ENCODE data around the gene PRKCA. TPM values are rescaled to one million over a fixed set of nuclear protein-coding genes. Genes with fewer than 3 reads are reported as not detected.

PRKCA gene
- total RNA-seq, 1 experiment from 2014 or later = 36.1 TPM

DNA sequence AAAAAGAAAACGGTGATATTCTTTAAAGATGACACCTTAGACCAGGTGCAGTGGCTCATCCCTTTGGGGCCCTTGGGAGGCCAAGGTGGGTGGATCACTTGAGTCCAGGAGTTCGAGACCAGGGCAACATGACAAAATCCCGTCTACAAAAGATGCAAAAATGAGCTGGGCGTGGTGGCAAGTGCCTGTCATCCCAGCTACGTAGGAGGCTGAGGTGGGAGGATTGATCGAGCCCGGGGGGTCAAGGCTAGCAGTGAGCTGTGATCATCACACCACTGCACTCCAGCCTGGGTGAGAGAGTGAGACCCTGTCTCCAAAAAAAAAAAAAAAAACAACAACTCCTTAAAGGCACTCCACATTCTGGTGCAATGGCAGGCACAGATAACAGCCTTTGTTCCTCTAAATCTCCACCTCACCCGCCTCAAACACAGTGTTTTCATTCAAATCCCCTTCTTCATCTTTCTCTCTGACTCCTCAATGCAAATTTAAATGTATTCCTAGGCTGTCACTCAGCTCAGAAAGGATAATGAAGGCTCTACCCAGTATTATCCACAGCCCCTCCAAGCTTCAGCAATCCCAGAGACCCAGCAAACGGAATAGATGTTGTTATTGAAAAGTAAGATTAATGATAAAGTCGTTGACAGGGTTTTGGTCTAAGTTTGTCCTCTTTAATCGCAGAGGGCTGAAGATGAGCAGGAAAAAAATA is 476.3 kb downstream of the PRKCA start:
- Histone ChIP-seq H3K27ac (no peak overlapping the region), H3K27me3 (replicated peaks) (no peaks in the 10 kb centered on the region), H3K36me3 (peaks cover 20% of the 10 kb centered on the region), H3K4me1 (replicated peaks) (no peaks in the 10 kb centered on the region), H3K4me3 (no peak overlapping the region), H3K9me3 (replicated peaks) (no peaks in the 10 kb centered on the region)
- DNase-seq (ENCODE audit: low read depth in 1 of 2, low spot score in 2 of 2) = no peak

- no peak for DNase-seq (ENCODE audit: low read depth in 1 of 2, low spot score in 2 of 2)
- H3K9me3 ChIP-seq (replicated peaks) = no peaks in the 10 kb centered on the region
- no peaks in the 10 kb centered on the region for H3K27me3 ChIP-seq (replicated peaks)
- H3K4me3 ChIP-seq = no peak overlapping the region
- no peak overlapping the region for H3K27ac ChIP-seq
- H3K4me1 ChIP-seq (replicated peaks) = no peaks in the 10 kb centered on the region
- H3K36me3 ChIP-seq = peaks cover 16% of the 10 kb centered on the region
These were observed 476.8 kb downstream of the PRKCA start for GRCh38 chr17:66779237-66779606.

GRCh38 chr17:66781135-66781534 is 478.7 kb downstream of the PRKCA start:
- no peaks in the 10 kb centered on the region for H3K27me3 ChIP-seq (replicated peaks)
- peaks cover 5% of the 10 kb centered on the region; the same call in 1 of the 2 replicates for H3K36me3 ChIP-seq
- no peak overlapping the region for H3K4me3 ChIP-seq
- no peaks in the 10 kb centered on the region for H3K9me3 ChIP-seq (replicated peaks)
- no peaks in the 10 kb centered on the region for H3K4me1 ChIP-seq (replicated peaks)
- H3K27ac ChIP-seq = no peak overlapping the region
- no peak for DNase-seq (ENCODE audit: low read depth in 1 of 2, low spot score in 2 of 2)

GRCh38 chr17:66782851-66783250 is 480.4 kb downstream of the PRKCA start:
- no peaks in the 10 kb centered on the region for H3K4me1 ChIP-seq (replicated peaks)
- peak in 1 of 2 experiments; percentile 33 for DNase-seq (ENCODE audit: low read depth in 1 of 2, low spot score in 2 of 2)
- no peak overlapping the region for H3K4me3 ChIP-seq
- H3K9me3 ChIP-seq (replicated peaks) = no peaks in the 10 kb centered on the region
- peaks cover 18% of the 10 kb centered on the region for H3K36me3 ChIP-seq
- H3K27ac ChIP-seq = no peak overlapping the region
- H3K27me3 ChIP-seq (replicated peaks) = no peaks in the 10 kb centered on the region

- no peaks in the 10 kb centered on the region for H3K9me3 ChIP-seq (replicated peaks)
- peaks cover 26% of the 10 kb centered on the region for H3K36me3 ChIP-seq
- H3K27me3 ChIP-seq (replicated peaks) = no peaks in the 10 kb centered on the region
- H3K4me1 ChIP-seq (replicated peaks) = no peaks in the 10 kb centered on the region
- no peak overlapping the region for H3K4me3 ChIP-seq
- H3K27ac ChIP-seq = no peak overlapping the region
- peak in 1 of 2 experiments; percentile 37 for DNase-seq (ENCODE audit: low read depth in 1 of 2, low spot score in 2 of 2)
These were observed 481.4 kb downstream of the PRKCA start for GRCh38 chr17:66783656-66784381.

DNA sequence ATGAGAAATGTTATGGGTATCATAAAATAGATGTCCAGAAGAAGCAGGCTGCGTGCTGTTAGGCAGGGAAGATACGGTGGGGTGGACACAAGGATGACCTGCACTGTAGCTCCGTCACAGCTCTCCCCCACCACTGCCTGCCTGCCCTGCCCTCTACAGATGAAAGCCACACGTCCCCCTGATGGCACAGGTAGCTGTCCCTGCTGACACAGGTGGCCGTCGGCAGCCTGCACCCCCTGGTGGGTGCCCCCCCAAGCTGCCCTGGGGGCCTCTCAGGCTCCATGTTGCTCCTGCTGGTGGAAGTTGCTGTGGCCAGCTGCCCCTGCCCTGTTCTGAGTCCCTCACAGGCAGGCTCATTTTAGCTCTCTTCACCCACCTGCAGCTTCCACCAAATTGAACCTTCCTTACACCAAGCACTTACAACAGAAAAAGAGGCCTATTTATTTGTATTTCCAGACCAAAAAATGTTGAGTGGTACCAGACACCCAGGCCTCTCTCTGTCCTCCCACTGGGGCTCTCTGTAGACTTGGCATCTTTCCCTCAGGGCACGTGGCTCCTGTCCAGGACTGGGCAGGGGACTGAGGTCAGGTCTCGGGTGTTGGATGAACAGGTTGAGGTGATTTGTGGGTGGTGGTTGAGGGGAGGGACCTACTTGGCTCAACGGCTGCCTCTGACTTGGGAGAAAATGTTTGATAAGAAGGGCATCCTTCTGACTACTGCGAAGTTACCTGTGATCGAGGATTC is 482.4 kb downstream of the PRKCA start:
- Histone ChIP-seq H3K4me3 (no peak overlapping the region), H3K27ac (no peak overlapping the region), H3K27me3 (replicated peaks) (no peaks in the 10 kb centered on the region), H3K4me1 (replicated peaks) (no peaks in the 10 kb centered on the region), H3K36me3 (peaks cover 35% of the 10 kb centered on the region), H3K9me3 (replicated peaks) (no peaks in the 10 kb centered on the region)
- DNase-seq (ENCODE audit: low read depth in 1 of 2, low spot score in 2 of 2) = peak in 1 of 2 experiments; percentile 37

DNA sequence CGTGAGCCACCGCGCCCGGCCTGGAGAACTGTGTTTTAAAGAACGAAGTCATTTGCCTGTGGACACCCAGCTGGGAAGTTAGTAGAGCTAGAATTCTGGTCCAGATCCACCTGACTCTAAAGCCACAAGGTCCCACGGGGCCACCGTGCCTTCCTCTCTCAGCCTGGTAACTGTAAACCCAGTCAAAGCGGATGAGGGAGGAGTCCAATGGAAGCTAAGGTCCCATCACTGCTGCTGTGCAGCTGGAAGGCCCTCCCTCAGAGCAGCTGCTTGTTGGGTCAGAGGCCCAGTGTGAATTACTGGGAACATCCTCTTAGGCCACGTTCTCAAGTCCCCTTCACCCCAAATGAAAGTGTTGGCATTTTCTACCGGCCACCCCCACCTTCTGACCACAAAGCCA is 483.7 kb downstream of the PRKCA start:
- no peaks in the 10 kb centered on the region for H3K4me1 ChIP-seq (replicated peaks)
- peak in 1 of 2 experiments; percentile 32 for DNase-seq (ENCODE audit: low read depth in 1 of 2, low spot score in 2 of 2)
- H3K9me3 ChIP-seq (replicated peaks) = no peaks in the 10 kb centered on the region
- H3K4me3 ChIP-seq = no peak overlapping the region
- peaks cover 40% of the 10 kb centered on the region for H3K36me3 ChIP-seq
- no peak overlapping the region for H3K27ac ChIP-seq
- H3K27me3 ChIP-seq (replicated peaks) = no peaks in the 10 kb centered on the region

- DNase-seq (ENCODE audit: low read depth in 1 of 2, low spot score in 2 of 2) = no peak
- Histone ChIP-seq H3K27me3 (replicated peaks) (no peaks in the 10 kb centered on the region), H3K4me1 (replicated peaks) (no peaks in the 10 kb centered on the region), H3K27ac (no peak overlapping the region), H3K4me3 (no peak overlapping the region), H3K36me3 (peaks cover 53% of the 10 kb centered on the region), H3K9me3 (replicated peaks) (no peaks in the 10 kb centered on the region)
These were observed 485.5 kb downstream of the PRKCA start for GRCh38 chr17:66787914-66788313.

- no peaks in the 10 kb centered on the region for H3K9me3 ChIP-seq (replicated peaks)
- H3K27ac ChIP-seq = no peak overlapping the region
- DNase-seq (ENCODE audit: low read depth in 1 of 2, low spot score in 2 of 2) = no peak
- H3K36me3 ChIP-seq = peaks cover 59% of the 10 kb centered on the region
- no peak overlapping the region for H3K4me3 ChIP-seq
- no peaks in the 10 kb centered on the region for H3K4me1 ChIP-seq (replicated peaks)
- no peaks in the 10 kb centered on the region for H3K27me3 ChIP-seq (replicated peaks)
These were observed 486.7 kb downstream of the PRKCA start for GRCh38 chr17:66789093-66789492.

DNA sequence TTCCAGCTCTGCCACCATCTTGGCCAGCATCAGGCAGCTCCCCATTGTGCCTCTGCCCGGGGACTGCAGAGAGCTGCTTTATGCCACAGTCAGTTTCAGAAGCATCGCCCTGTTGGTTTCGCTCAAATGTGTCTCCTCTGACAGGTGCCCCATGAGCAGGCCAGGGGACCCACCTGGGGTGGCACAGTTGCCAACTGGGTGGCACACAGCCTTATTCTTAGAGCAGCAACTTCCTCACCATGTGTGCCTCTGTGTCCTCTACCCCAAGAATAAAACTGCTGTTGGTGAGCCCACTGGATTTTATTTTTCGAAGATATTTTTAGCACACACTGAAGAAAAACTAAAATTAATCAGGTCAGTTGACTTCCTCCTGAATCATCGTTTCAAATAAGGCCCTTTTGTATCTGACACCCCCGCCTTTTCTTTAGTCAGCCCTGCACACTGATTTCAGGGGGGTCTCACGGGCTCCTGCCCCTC is 487.6 kb downstream of the PRKCA start:
- Histone ChIP-seq H3K4me1 (replicated peaks) (no peaks in the 10 kb centered on the region), H3K36me3 (peaks cover 56% of the 10 kb centered on the region), H3K4me3 (no peak overlapping the region), H3K9me3 (replicated peaks) (no peaks in the 10 kb centered on the region), H3K27ac (no peak overlapping the region), H3K27me3 (replicated peaks) (no peaks in the 10 kb centered on the region)
- DNase-seq (ENCODE audit: low read depth in 1 of 2, low spot score in 2 of 2) = no peak

DNA sequence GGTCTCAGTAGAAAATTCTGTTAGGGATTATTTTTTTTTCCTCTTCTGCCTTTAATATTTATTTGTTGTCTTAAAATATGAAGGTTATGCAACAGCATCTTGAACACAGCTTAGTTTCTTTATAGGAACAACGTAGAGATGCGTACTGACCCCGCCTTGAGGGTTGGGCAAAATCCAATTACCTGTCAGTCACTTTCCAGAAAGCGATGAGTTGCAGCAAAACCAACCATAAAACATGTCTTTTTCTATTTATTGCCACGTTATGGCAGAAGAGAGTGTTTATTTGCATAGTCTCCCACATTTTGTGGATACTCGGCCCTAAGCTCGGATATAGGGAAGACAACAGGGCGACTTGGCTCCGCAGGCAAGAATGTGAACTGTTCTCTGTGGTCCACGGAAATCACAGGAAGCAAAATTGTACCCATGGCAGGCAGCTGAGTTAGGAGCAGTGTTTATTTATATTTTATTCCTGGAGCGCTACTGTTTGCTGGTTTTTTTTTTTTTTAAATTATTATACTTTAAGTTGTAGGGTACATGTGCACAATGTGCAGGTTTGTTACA is 488.2 kb downstream of the PRKCA start:
- Histone ChIP-seq H3K27ac (no peak overlapping the region), H3K27me3 (replicated peaks) (no peaks in the 10 kb centered on the region), H3K9me3 (replicated peaks) (no peaks in the 10 kb centered on the region), H3K36me3 (peaks cover 60% of the 10 kb centered on the region), H3K4me1 (replicated peaks) (no peaks in the 10 kb centered on the region), H3K4me3 (no peak overlapping the region)
- no peak for DNase-seq (ENCODE audit: low read depth in 1 of 2, low spot score in 2 of 2)

- no peaks in the 10 kb centered on the region for H3K9me3 ChIP-seq (replicated peaks)
- no peak overlapping the region for H3K4me3 ChIP-seq
- peaks cover 68% of the 10 kb centered on the region for H3K36me3 ChIP-seq
- no peaks in the 10 kb centered on the region for H3K27me3 ChIP-seq (replicated peaks)
- H3K4me1 ChIP-seq (replicated peaks) = no peaks in the 10 kb centered on the region
- no peak for DNase-seq (ENCODE audit: low read depth in 1 of 2, low spot score in 2 of 2)
- no peak overlapping the region for H3K27ac ChIP-seq
These were observed 488.9 kb downstream of the PRKCA start for GRCh38 chr17:66791347-66791746.

DNA sequence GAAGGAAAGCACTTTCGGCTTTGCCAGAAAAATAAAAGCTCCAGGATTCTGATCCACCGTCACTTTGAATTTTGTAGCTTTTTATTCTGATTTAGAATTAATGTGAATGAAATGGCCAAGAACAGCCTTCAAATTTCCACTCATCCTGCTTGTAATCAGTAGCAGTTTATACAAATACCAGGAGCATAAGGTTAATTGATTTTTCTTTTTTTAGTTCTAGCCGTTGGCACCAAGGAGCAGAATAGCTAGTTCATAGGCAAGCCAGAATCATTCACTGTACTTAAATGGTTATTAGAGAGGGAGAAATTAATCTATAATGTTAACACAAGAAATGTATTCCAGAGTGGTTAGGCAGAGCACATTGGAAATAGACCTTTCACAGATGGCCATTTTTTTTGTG is 491.4 kb downstream of the PRKCA start:
- no peaks in the 10 kb centered on the region for H3K27me3 ChIP-seq (replicated peaks)
- H3K36me3 ChIP-seq = peaks cover 62% of the 10 kb centered on the region
- no peak overlapping the region for H3K27ac ChIP-seq
- H3K9me3 ChIP-seq (replicated peaks) = no peaks in the 10 kb centered on the region
- no peaks in the 10 kb centered on the region for H3K4me1 ChIP-seq (replicated peaks)
- H3K4me3 ChIP-seq = no peak overlapping the region
- DNase-seq (ENCODE audit: low read depth in 1 of 2, low spot score in 2 of 2) = no peak

All from SJSA1 (cell line).